Measurements from ENCODE around the gene SH2D6. TPM values are rescaled to one million over a fixed set of nuclear protein-coding genes. Genes with fewer than 3 reads are reported as not detected.

SH2D6 gene
- total and polyA plus RNA-seq, 2 experiments from 2014 or later: 0.31 TPM; not detected in 1

DNA sequence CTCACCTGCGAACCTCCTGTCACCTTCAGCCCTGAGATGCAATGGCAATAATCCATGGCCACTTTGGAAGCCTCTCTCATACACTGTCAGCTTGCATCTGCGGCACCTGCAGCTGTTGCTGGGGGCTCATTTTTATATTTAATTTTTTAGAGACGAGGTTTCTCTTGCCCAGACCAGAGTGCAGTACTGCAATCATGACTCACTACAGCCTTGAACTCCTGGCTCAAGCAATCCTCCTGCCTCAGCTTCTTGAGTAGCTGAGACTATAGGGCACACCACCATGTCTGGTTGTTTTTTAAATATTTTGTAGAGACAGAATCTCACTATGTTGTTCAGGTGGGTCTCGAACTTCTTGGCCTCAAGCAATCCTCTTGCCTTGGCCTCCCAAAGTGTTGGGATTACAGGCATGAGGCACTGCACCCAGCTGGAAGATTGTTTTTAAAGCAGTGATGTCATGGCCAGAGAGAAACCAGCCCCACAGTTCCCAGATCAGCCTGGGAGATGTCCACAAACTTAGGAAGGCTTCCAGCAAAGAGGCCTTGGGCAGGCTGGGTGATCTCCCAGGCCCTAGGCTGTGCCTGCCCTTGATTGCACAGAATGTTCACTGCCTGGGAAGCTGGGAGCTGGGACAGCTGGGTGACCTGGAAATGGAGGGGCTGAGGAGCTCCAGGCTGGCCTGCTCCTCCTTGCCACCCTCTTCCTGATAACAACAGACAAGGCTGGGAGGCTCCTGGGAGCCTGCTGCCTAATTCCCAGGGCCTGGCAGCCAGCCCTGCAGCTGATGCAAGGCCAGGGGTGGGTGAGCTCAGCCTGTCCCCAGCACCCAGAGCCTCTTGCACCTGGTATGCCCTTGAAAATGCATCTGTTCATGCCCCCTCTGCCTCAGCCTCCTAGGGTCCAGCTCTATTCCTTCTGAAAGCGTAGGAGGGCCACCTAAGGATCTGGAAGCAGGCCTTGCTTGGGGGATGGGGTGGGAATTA lies 27.1 kb downstream of the SH2D6 start:
- H3K36me3 ChIP-seq (ENCODE audit: low read depth): no peaks in the 10 kb centered on the region
- TF ChIP-seq EZH2 (IDR thresholded peaks at IDR 0.05; ENCODE audit: insufficient read depth, poor library complexity, severe bottlenecking) (no peak), EZH2phosphoT487 (IDR thresholded peaks at IDR 0.05; ENCODE audit: insufficient read depth, low read depth) (no peak)
- in situ Hi-C loops (cut with MboI): no loop called here
- H3K27me3 ChIP-seq (replicated peaks; ENCODE audit: insufficient read depth): no peaks in the 10 kb centered on the region
- no peak overlapping the region for H3K4me3 ChIP-seq
- no peak overlapping the region for H3K4me2 ChIP-seq (ENCODE audit: unreplicated experiment)
- peaks cover 22% of the 10 kb centered on the region for H3K4me1 ChIP-seq (ENCODE audit: insufficient read depth)
- peak overlapping the region; percentile 89 for H3K27ac ChIP-seq
- no peaks in the 10 kb centered on the region for H3K9me2 ChIP-seq (ENCODE audit: insufficient read depth)
- no peaks in the 10 kb centered on the region for H3K9me3 ChIP-seq (ENCODE audit: low read depth)
- peak overlapping the region; percentile 60 for H2AFZ ChIP-seq
- H4K20me1 ChIP-seq (ENCODE audit: insufficient read depth): no peaks in the 10 kb centered on the region
- DNase-seq: peak; percentile 81
- 72 to 74% methylated on average over 5 of the region's 5 CpGs for WGBS, 2 experiments (ENCODE audit: low coverage in 1 of 2, low lambda C conversion rate in 2 of 2, missing lambda C conversion rate in 2 of 2)
- peak overlapping the region; percentile 73 for H3K9ac ChIP-seq
- H3F3A ChIP-seq (ENCODE audit: insufficient read depth): 0 out of 2 replicates have a peak, but pooled peaks cover 7% of the 10 kb centered on the region
- H3K79me2 ChIP-seq (ENCODE audit: insufficient read depth): no peaks in the 10 kb centered on the region

DNA sequence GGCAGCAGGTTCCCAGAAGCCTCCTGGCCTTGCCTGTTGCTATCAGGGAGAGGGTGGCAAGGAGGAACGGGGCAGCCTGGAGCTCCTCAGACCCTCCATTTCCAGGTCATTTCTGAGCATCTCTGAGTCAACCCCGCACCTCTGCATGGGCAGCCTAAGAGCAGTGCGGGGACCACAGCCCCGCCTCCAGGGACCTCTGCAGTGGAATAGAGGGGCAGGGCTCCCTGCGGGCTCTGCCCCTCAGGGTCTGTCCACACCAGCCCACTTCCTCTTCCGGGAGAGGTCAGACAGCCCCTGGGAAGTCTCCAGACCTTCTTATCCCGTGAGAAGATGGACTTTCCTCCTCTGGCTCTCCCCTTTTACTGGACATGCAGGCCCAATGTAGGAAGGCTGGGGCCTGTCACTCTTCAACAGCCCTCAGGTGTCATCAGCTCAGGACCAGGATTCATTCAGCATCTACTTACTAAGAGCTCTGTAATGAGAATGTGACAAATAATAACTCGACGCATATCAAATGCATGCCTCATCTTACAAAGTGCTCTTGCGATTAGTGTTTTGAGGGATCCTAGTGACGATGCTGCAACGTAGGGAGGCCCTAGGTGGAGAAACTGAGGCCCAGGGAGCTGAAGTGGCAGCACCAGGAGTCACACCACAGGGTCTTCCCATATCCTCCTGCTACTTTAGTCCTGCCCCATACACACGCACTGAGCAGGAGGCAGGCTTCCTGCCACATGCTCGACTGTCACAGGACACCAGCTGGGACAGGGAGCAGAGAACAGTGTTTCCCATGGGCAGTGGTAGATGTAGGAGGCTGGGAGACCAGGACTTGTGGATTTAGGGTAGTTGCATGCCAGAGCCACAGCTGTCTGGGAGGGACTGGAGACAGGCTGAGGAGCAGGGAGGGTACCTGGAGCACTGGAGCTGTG lies 28.0 kb downstream of the SH2D6 start:
- peak overlapping the region; percentile 60 for H2AFZ ChIP-seq
- no peaks in the 10 kb centered on the region for H3K9me2 ChIP-seq (ENCODE audit: insufficient read depth)

DNA sequence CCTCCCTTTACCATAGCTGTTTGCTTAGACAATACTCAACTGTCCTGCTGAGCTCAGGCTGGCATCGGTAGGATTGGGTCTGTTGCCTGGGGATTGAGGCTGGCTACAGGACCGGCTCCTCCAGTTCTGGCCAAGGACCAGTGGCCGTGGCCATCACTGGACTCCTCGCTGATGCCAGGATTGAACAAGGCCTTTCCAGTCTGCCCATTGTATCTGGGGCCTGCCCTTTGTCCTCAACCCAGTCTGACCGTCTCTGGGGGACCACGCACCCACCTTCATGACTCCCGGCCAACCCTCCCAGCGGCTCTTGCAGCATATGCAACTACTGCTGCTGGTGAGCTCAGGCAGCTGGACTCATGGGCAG lies 28.7 kb downstream of the SH2D6 start:
- no peak overlapping the region for H2AFZ ChIP-seq
- no peaks in the 10 kb centered on the region for H3K79me2 ChIP-seq (ENCODE audit: insufficient read depth)
- H3K4me2 ChIP-seq (ENCODE audit: unreplicated experiment): no peak overlapping the region
- no peak for TF ChIP-seq EZH2phosphoT487 (IDR thresholded peaks at IDR 0.05; ENCODE audit: insufficient read depth, low read depth)
- TF ChIP-seq EZH2 (IDR thresholded peaks at IDR 0.05; ENCODE audit: insufficient read depth, poor library complexity, severe bottlenecking): no peak
- 0 out of 2 replicates have a peak, but pooled peaks cover 7% of the 10 kb centered on the region for H3F3A ChIP-seq (ENCODE audit: insufficient read depth)
- in situ Hi-C loops (cut with MboI): no loop called here
- no peaks in the 10 kb centered on the region for H3K9me2 ChIP-seq (ENCODE audit: insufficient read depth)
- no peak overlapping the region for H3K4me3 ChIP-seq
- no peaks in the 10 kb centered on the region for H4K20me1 ChIP-seq (ENCODE audit: insufficient read depth)
- H3K27me3 ChIP-seq (replicated peaks; ENCODE audit: insufficient read depth): no peaks in the 10 kb centered on the region
- no peaks in the 10 kb centered on the region for H3K9me3 ChIP-seq (ENCODE audit: low read depth)
- H3K4me1 ChIP-seq (ENCODE audit: insufficient read depth): peaks cover 22% of the 10 kb centered on the region
- no peaks in the 10 kb centered on the region for H3K36me3 ChIP-seq (ENCODE audit: low read depth)
- WGBS, 2 experiments (ENCODE audit: low coverage in 1 of 2, low lambda C conversion rate in 2 of 2, missing lambda C conversion rate in 2 of 2): 89 to 93% methylated on average over 8 of the region's 8 CpGs
- H3K27ac ChIP-seq: no peak overlapping the region
- DNase-seq: no peak
- no peak overlapping the region for H3K9ac ChIP-seq

More for the DNA sequence above, 28.0 kb downstream of the SH2D6 start:
- Histone ChIP-seq H3K4me1 (ENCODE audit: insufficient read depth) (peaks cover 22% of the 10 kb centered on the region), H3K9me3 (ENCODE audit: low read depth) (no peaks in the 10 kb centered on the region), H3K4me3 (no peak overlapping the region), H3F3A (ENCODE audit: insufficient read depth) (0 out of 2 replicates have a peak, but pooled peaks cover 7% of the 10 kb centered on the region), H3K27ac (peak overlapping the region; percentile 89), H3K4me2 (ENCODE audit: unreplicated experiment) (no peak overlapping the region), H3K79me2 (ENCODE audit: insufficient read depth) (no peaks in the 10 kb centered on the region), H3K9ac (peak overlapping the region; percentile 73), H4K20me1 (ENCODE audit: insufficient read depth) (no peaks in the 10 kb centered on the region), H3K27me3 (replicated peaks; ENCODE audit: insufficient read depth) (no peaks in the 10 kb centered on the region), H3K36me3 (ENCODE audit: low read depth) (no peaks in the 10 kb centered on the region)
- WGBS, 2 experiments (ENCODE audit: low coverage in 1 of 2, low lambda C conversion rate in 2 of 2, missing lambda C conversion rate in 2 of 2): 78 to 81% methylated on average over 14 of the region's 14 CpGs
- no peak for DNase-seq
- no peak for TF ChIP-seq EZH2 (IDR thresholded peaks at IDR 0.05; ENCODE audit: insufficient read depth, poor library complexity, severe bottlenecking)
- TF ChIP-seq EZH2phosphoT487 (IDR thresholded peaks at IDR 0.05; ENCODE audit: insufficient read depth, low read depth): no peak
- in situ Hi-C loops (cut with MboI): no loop called here

Measured in GM23248 (cell line).